Nephron progenitor cell (in vitro differentiated cells): ENCODE data around the gene RNF125.
A peak's percentile ranks its signal among the peaks of the same experiment; 100 is the strongest.

Source experiments
- DNase-seq: peaks from one replicate; pipeline ENCODE4 v3.0.0; 2021
- H3K27ac Mint-ChIP-seq: 2 replicates; pipeline ENCODE4 v1.8.0; 2021; ENCODE audit warnings: mild to moderate bottlenecking, moderate library complexity, mixed read lengths
- H3K27me3 Mint-ChIP-seq: 2 replicates; pipeline ENCODE4 v1.8.0; 2021; ENCODE audit warnings: mild to moderate bottlenecking, low read depth, mixed read lengths; ENCODE audit not compliant: poor library complexity
- H3K36me3 Mint-ChIP-seq: 2 replicates; pipeline ENCODE4 v1.8.0; 2021; ENCODE audit warnings: low read depth, mixed read lengths
- H3K4me1 Mint-ChIP-seq: 2 replicates; pipeline ENCODE4 v1.8.0; 2021; ENCODE audit warnings: mixed read lengths
- H3K4me3 Mint-ChIP-seq: 2 replicates; pipeline ENCODE4 v1.8.0; 2021; ENCODE audit warnings: mild to moderate bottlenecking, moderate library complexity, mixed read lengths
- H3K9me3 Mint-ChIP-seq: 2 replicates; pipeline ENCODE4 v1.8.0; 2021; ENCODE audit warnings: mild to moderate bottlenecking, moderate library complexity, mixed read lengths
- CTCF ChIP-seq: fragments of 200-600 bp; sonication (generic); IDR thresholded peaks from 2 replicates; pipeline ENCODE4 v1.5.0; 2021; ENCODE audit warnings: antibody characterized with exemption

RNF125 gene

DNA sequence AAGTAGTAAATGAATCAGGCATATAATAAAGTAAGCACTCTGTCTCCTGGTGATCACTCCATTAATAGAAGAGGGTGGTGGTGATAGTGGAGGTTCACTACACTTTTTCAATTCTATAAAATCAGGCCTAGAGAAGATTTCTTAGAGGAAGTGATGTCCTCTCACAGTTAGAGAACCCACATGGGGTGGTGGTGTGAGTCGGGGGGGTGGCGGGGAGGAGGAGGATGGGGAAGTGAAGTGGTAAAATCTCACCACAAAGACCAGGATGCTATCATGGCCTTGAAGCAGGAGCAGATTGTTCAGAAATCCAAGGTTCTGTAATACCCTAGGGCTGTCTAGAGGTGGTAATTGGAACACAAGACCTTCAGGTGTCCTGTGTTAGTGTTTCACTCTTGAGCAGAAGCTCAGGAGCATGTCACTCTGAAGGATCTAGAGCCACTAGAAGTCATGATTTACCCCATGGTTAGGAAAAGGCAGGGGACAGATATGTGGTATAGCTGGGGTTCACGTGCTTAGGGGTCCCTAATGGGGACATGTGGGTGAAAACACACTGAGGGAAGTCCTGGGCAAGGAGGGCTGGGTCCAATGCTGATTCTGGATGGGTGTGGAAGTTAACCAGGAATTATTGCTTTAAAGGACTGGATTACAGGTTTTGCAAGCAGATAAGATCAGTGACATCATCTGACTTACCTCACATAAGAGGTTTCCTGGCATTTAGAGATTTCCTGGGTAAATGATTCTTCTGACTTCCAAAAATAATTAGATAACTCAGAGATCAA, 31.0 kb downstream of the RNF125 start:
- no peak for TF ChIP-seq CTCF
- peaks cover 5% of the 10 kb centered on the region for H3K4me1 Mint-ChIP-seq
- DNase-seq, result no peak
- no peaks in the 10 kb centered on the region for H3K27me3 Mint-ChIP-seq
- H3K27ac Mint-ChIP-seq, result peak overlapping the region; percentile 73
- H3K4me3 Mint-ChIP-seq, result no peak overlapping the region
- no peaks in the 10 kb centered on the region for H3K9me3 Mint-ChIP-seq
- peaks cover 12% of the 10 kb centered on the region for H3K36me3 Mint-ChIP-seq

DNA sequence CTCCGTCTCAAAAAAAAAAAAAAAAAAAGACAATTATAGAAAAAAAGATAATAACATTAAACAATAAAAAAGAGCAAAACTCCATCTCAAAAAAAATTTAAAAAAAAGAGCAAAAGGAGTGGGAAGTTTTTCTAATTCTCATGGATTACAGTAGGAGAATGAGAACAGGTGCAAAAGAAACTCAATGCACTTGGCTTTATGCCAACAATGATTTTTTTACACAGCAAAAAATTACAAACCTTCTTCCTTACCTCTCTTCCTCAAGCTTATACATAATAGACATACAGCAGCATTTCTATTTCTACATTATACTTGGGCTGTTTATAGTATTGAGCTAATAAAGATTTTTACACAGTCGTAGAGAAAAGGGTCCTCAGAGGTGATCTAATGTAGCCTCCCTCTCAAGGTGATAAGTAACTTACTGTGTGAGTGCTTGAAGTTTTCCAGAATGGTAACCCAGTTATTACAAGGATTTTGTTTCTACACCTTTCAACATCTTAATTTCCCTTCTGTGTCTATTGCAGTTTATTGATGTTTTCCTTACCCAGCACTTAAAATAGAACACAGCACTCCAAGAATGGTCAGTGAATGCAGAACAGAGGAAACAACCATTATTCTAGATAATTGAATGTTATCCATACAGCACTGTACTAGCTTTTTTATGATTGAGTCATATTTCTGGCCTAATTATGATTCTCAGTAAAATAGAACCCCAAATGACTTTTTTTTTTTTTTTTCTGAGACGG, 38.2 kb downstream of the RNF125 start:
- DNase-seq, result no peak
- Mint-ChIP-seq H3K36me3 (peaks cover 5% of the 10 kb centered on the region), H3K9me3 (no peaks in the 10 kb centered on the region), H3K4me1 (no peaks in the 10 kb centered on the region), H3K27ac (no peak overlapping the region), H3K4me3 (no peak overlapping the region), H3K27me3 (no peaks in the 10 kb centered on the region)
- TF ChIP-seq CTCF, result no peak

DNA sequence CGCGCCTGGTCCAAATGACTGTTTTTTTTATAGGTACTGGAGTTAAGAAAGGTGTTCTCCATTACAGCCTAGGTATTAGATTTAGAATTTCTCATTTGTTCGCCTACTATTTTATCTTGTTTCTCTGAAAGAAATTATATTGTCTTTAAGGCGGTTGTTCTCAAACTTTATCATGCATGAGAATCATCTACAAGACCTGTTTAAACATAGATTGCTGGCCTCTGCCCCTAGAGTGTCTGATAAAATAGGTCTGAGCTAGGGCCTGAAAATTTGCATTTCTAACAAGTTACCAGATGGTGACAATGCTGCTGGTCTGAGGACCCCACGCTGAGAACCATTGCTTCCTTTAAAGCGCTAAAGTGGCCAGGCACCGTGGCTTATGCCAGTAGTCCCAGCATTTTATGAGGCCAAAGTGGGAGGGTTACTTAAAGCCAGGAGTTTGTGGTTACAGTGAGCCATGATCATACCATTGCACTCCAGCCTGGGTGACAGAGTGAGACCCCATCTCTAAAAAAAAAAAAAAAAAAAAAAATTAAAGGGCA, 39.1 kb downstream of the RNF125 start:
- DNase-seq, result no peak
- no peaks in the 10 kb centered on the region for H3K4me1 Mint-ChIP-seq
- H3K4me3 Mint-ChIP-seq, result no peak overlapping the region
- H3K27me3 Mint-ChIP-seq, result no peaks in the 10 kb centered on the region
- TF ChIP-seq CTCF, result no peak
- H3K9me3 Mint-ChIP-seq, result no peaks in the 10 kb centered on the region
- peaks cover 5% of the 10 kb centered on the region for H3K36me3 Mint-ChIP-seq
- H3K27ac Mint-ChIP-seq, result no peak overlapping the region

GRCh38 chr18:32060026-32060425, 41.4 kb downstream of the RNF125 start:
- Mint-ChIP-seq H3K4me1 (no peaks in the 10 kb centered on the region), H3K9me3 (no peaks in the 10 kb centered on the region), H3K36me3 (peaks cover 5% of the 10 kb centered on the region), H3K4me3 (no peak overlapping the region), H3K27me3 (no peaks in the 10 kb centered on the region), H3K27ac (no peak overlapping the region)
- no peak for DNase-seq
- TF ChIP-seq CTCF, result no peak

- no peak overlapping the region for H3K27ac Mint-ChIP-seq
- H3K4me3 Mint-ChIP-seq, result no peak overlapping the region
- TF ChIP-seq CTCF, result no peak
- DNase-seq, result no peak
- no peaks in the 10 kb centered on the region for H3K9me3 Mint-ChIP-seq
- H3K27me3 Mint-ChIP-seq, result peaks cover 3% of the 10 kb centered on the region
- no peaks in the 10 kb centered on the region for H3K36me3 Mint-ChIP-seq
- no peaks in the 10 kb centered on the region for H3K4me1 Mint-ChIP-seq
These were observed 48.9 kb downstream of the RNF125 start for GRCh38 chr18:32067375-32068167.
